Measurements from ENCODE around the gene RAPGEF5. TPM values are rescaled to one million over a fixed set of nuclear protein-coding genes. Genes with fewer than 3 reads are reported as not detected.

Gene RAPGEF5
- total RNA-seq, 1 donor from 2014 or later, result 139 TPM

- Histone ChIP-seq H3K27me3 (peaks cover 11% of the 10 kb centered on the region), H3K36me3 (no peaks in the 10 kb centered on the region), H3K27ac (no peak overlapping the region), H3K9me3 (no peaks in the 10 kb centered on the region), H3K4me1 (no peaks in the 10 kb centered on the region), H3K4me3 (no peak overlapping the region)
- ATAC-seq (no peak), DNase-seq (no peak)
- intact Hi-C loops (cut with DNase I), result no loop called here
- TF ChIP-seq CTCF (IDR thresholded peaks at IDR 0.05), result no peak
Observed at GRCh38 chr7:22358820-22359697, 2.1 kb upstream of the RAPGEF5 start.

DNA sequence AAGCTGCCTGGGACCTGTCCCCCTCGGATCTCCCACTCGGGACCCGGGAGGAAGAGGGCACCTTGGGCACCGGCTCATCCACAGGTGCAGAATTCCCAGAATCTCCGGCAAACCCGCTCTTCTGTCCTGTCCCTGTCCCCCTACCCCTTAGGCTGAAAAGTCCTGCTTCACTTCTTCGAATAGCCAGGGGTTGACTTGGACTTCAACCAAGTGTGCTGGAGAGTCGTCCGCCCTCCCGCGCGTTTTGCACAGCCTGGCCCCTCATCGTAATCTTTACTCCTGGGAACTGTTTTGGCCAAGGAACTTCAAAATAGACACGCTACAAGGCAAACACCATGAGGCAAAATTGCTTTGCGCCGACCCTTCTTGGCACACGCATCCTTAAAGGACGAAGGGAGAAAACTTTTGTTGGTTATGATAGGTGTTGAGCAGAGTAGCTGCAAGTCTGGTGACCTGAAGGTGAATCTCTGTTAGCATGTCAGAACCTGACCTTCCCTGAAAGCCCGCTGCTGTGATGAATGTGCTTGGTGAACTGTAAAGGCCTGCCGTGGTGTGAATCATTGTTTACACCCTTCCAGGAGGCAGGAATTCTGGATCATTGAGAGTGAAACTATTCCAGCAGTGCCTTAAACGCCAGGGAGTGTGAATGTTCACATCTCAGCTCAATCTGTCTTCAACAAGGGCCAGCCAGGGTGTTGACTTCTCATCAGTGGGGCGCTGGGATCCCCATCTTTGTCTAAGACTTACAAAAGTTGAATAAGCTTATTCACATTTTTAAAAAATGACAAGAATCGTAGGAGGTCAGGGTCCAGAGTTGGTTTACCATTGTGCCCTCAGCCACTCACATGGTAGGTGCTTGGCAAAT is 589 bp upstream of the RAPGEF5 start:
- intact Hi-C loops (cut with DNase I), result no loop called here
- Histone ChIP-seq H3K27me3 (peaks cover 11% of the 10 kb centered on the region), H3K9me3 (no peaks in the 10 kb centered on the region), H3K27ac (no peak overlapping the region), H3K4me3 (peak overlapping the region; percentile 50), H3K4me1 (no peaks in the 10 kb centered on the region), H3K36me3 (no peaks in the 10 kb centered on the region)
- TF ChIP-seq CTCF (IDR thresholded peaks at IDR 0.05), result no peak
- DNase-seq, result no peak
- peak; percentile 2 for ATAC-seq

- no peaks in the 10 kb centered on the region for H3K9me3 ChIP-seq
- no peaks in the 10 kb centered on the region for H3K36me3 ChIP-seq
- intact Hi-C loops (cut with DNase I), result no loop called here
- peaks cover 11% of the 10 kb centered on the region for H3K27me3 ChIP-seq
- ATAC-seq (peak; percentile 66), DNase-seq (peak; percentile 71)
- H3K4me1 ChIP-seq, result no peaks in the 10 kb centered on the region
- H3K4me3 ChIP-seq, result peak overlapping the region; percentile 50
- TF ChIP-seq CTCF (IDR thresholded peaks at IDR 0.05), result no peak
- H3K27ac ChIP-seq, result peak overlapping the region; percentile 42
Observed at GRCh38 chr7:22356010-22356691, 803 bp downstream of the RAPGEF5 start.

- ATAC-seq (no peak), DNase-seq (no peak)
- peak overlapping the region; percentile 50 for H3K4me3 ChIP-seq
- H3K9me3 ChIP-seq, result no peaks in the 10 kb centered on the region
- intact Hi-C loops (cut with DNase I), result no loop called here
- peaks cover 11% of the 10 kb centered on the region for H3K27me3 ChIP-seq
- H3K4me1 ChIP-seq, result no peaks in the 10 kb centered on the region
- TF ChIP-seq CTCF (IDR thresholded peaks at IDR 0.05), result no peak
- no peaks in the 10 kb centered on the region for H3K36me3 ChIP-seq
- peak overlapping the region; percentile 42 for H3K27ac ChIP-seq
Observed at GRCh38 chr7:22355620-22356009, 1.3 kb downstream of the RAPGEF5 start.

- Histone ChIP-seq H3K4me1 (no peaks in the 10 kb centered on the region), H3K36me3 (no peaks in the 10 kb centered on the region), H3K4me3 (no peak overlapping the region), H3K27ac (no peak overlapping the region), H3K27me3 (peaks cover 11% of the 10 kb centered on the region), H3K9me3 (no peaks in the 10 kb centered on the region)
- intact Hi-C loops (cut with DNase I), result no loop called here
- no peak for DNase-seq
- no peak for TF ChIP-seq CTCF (IDR thresholded peaks at IDR 0.05)
- ATAC-seq, result no peak
Observed at GRCh38 chr7:22354462-22354861, 2.5 kb downstream of the RAPGEF5 start.
